AG09309 (cell line): ENCODE measurements around the gene AVL9.

Experiments used
- DNase-seq: peaks from one replicate; pipeline ENCODE4 v3.0.0-alpha.2; 2010; ENCODE audit warnings: low read depth
- H3K4me3 ChIP-seq: 2 replicates; pipeline ENCODE4 v1.5.1; 2011; ENCODE audit warnings: mild to moderate bottlenecking, low read depth, low read length, moderate library complexity; ENCODE audit not compliant: control insufficient read depth
- CTCF ChIP-seq: IDR thresholded peaks from 2 replicates; pipeline ENCODE4 v1.5.1; 2011; ENCODE audit warnings: mild to moderate bottlenecking, low read depth, low read length, inconsistent platforms; ENCODE audit not compliant: insufficient read depth, control insufficient read depth; ENCODE audit errors: missing control alignments

Gene AVL9

DNA sequence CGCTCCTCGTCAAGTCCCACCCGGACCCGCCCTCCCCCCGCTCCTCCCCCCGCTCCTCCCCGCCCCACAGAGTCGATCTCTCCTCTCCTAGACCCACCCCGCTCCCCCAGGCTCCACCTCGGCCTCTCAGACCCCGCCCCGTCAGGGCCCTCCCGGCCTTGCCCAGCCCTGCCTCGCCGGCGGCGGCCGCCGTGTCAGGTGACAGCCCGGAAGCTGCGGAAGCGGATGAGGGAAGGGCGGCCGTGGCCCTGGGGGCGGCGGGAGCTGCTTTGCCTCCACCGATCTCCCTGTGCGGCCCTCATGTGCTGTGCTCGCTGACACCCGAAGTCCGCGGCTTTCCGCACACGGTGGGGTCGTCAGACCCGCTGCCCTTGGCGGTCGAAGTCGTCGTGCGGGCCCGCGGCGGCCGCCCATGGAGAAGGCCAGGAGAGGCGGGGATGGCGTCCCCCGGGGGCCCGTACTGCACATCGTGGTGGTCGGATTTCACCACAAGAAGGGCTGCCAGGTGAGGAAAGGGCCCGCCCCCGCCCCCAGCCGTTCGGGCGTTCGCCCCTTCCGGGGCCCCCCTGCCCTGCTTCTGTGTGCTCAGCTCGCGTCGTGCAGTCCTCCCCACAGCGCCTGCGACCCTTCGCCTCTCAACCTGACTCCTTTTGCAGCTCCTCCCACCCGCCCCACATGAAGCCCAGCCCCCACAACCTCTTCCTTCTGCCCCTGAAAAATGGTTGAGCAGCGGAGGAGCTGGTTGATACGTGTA is at the start of gene AVL9:
TSS of gene AVL9 (plus strand) at position 192 of the 754 bp plus-strand sequence. CDS start at position 413, 221 bp downstream.
- H3K4me3 ChIP-seq, result peak within 1 kb of the TSS; percentile 97
- DNase-seq, result peak; percentile 80
- no peak for TF ChIP-seq CTCF

DNA sequence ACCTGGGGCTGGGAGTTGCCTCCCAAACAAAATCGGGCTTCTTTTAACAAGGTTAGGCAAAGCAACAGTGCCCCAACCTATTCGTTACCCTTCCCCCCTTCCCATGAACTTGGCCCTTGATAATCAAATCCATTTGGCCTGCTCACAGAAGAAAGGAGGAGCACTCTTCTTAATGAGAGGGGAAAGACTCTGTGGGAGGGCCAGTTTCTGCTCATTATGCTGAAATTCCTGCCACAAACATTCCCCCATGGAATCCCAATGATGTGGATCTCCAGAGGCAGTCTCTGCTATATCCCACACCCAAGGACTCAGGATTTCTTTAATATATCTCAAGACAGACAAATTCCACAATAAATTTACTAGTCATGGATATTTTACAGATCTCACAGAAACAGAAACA is 48.1 kb upstream of the AVL9 start:
- TF ChIP-seq CTCF, result no peak
- no peak overlapping the region for H3K4me3 ChIP-seq
- no peak for DNase-seq

DNA sequence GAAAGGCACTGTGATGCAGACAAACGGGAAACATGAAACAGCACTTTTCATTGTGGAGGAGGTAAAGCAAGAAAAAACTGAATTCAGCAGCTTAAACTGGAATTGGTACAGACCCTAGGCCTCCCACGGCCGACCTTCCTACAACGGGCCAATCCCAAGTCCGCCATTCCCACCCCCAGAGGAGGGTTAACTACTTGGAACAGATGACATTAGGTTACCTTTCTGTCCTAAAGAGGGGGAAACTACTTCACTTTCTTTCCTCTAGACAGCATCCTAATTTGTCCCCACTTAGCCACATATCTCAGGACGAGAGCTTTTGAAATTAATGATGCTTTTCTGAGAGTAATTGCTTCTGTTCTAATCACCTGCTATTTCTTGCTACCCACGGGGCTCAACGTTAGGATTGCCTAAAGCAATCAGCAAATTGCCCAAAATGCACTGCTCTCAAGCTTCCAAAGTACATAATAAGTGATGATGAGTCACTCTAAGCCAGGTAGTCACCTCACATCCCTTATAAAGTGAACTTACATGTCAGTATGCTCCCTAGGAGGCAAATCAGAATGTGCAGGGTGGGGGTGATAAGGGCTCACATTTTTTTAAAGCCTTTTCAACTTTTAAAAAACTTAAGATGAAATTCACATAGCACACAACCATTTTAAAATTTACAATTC is 41.8 kb upstream of the AVL9 start:
- no peak for TF ChIP-seq CTCF
- no peak overlapping the region for H3K4me3 ChIP-seq
- DNase-seq, result no peak

DNA sequence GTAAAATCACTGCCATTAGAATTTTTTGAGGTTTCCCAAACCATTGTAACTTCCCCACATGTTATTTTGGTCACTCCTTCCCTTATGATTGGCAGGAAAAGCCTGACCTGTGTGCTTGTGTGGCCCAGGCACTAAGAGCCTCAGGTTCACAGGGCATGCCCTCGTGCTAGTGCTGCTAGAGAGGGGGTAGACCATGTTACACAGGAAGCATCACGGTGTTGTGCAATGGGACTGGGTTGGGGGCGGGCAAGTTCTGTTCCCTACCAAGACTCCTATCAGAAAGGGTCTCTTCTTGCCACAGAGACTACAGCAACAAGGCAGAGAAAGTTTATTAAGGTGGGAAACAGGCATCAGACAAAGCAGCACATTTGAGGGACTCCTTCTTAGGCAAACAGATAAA is 37.3 kb upstream of the AVL9 start:
- TF ChIP-seq CTCF, result no peak
- H3K4me3 ChIP-seq, result no peak overlapping the region
- DNase-seq, result no peak

DNA sequence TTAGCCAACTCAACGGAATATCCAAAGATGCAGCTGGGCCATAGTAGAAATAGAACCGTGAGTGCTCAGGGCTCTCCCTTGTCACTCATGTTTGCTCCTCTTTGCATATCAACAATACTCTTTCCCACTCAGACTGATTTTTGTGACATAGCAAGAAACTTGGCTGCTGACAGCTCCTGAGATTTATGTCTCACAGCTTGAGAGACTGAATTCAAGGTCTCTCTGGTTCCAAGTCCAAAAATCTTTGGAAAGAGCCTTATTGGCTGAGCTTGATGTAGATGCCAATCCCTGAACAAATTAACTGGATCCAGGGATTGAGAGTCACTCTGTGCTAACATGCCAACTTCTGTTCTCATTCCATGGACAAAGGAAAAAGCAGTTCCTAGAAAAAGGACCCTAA is 35.5 kb upstream of the AVL9 start:
- DNase-seq, result no peak
- no peak for TF ChIP-seq CTCF
- no peak overlapping the region for H3K4me3 ChIP-seq

DNA sequence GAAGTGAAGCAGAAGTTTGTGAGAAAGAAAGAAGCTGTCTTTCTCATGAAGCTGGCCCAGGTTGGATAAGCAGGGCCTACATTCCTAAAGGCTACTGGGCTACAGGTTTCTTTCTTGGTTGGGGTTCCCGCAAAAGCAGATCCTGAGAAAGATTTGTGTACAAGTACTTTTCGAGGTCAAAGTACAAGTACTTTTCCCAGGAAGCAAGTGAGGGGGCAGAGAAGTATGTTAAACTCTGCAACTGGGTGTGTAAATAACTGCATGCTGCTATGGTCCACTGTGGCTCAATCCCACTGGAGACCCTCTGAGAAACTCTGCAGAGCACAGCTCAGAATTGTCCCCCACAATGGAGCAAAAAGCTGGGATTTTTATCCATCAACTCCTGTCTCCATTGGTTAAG is 33.8 kb upstream of the AVL9 start:
- DNase-seq, result no peak
- TF ChIP-seq CTCF, result no peak
- H3K4me3 ChIP-seq, result no peak overlapping the region
